GM21529 (cell line): ENCODE data around the gene CLDN2.
"Not testable (repeated sequence)": the region's sequence is repeated elsewhere in the genome, so short reads cannot be mapped to it uniquely, and the experiment has no call there.

Experiments used
- ATAC-seq: cut with Tn5 transposase; IDR thresholded peaks from one replicate; pipeline ENCODE4 v1.9.1; 2021; ENCODE audit not compliant: unreplicated experiment

The CLDN2 gene

DNA sequence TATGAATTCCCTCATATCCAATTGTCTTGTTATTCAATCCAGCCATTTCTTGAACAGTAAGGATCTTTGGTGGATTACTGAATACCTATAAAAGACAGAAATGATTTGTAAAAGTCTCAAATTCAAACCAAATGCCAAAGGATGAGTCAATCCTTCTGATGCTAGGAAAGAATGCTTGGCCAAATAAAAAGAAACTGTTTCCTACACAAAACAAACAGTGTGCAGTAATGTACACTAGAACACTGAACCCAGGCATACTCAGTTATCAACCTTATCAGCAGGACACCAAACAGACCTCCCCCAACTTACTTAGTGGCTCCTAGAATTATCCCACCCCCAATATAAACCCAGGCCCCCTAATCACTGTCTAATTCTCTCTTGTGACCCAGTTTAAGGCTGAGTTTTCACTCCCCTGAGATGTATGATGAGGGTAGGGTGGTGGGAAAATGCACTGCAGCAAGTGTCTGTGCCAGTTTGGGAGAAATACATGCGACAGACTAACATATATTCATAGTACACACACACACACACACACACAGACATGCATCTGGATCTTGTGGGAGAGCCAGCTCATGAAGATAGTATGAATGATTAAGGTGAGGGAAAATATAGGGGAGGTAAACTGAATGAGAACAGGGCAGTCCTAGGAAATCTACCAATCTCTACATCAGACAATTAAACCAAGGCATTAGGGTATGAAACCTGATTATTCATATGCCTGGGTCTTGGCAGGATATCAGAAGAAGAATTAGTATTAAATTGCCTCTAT, 35.0 kb downstream of the CLDN2 start:
- no peak for ATAC-seq

DNA sequence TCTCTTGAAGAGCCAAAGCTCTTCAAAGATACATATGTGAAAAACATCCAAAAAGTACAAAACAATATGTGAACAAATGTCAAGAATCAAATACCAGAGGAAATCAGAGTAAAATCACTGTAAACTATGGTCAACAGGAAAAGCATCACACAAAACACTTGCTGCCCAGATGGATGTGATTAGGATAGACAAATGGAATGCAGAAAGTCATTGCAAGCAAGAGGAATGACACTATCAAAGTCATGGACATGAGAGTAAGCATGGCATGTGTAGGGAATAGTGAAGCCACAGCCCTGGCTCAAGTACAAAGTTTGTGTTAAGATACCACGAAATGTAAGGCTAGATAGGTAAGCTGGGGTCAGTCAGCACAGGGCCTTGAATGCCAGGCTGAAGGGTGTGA, 37.7 kb downstream of the CLDN2 start:
- ATAC-seq: no peak

- no peak for ATAC-seq
These were observed 39.7 kb downstream of the CLDN2 start for GRCh38 chrX:106959901-106960300.

DNA sequence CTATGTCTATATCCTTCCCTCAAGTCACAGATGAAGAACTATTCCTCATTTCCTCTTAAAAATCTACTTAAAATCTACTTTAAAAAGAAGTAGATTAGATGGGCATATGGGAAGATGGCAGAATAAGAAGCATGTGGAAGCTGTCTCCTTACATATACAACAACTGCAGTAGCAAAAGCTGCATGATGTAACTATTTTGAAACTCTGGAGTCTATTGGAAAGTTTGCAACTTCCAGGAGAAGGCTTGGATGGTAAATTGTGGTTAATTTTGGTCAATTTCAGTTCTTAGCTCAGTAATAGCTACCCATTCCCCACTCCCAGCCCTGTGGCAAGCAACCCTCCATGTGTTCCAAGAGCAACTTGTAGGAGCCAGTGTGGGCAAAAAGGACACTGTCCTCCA, 42.9 kb downstream of the CLDN2 start:
- ATAC-seq: no peak

DNA sequence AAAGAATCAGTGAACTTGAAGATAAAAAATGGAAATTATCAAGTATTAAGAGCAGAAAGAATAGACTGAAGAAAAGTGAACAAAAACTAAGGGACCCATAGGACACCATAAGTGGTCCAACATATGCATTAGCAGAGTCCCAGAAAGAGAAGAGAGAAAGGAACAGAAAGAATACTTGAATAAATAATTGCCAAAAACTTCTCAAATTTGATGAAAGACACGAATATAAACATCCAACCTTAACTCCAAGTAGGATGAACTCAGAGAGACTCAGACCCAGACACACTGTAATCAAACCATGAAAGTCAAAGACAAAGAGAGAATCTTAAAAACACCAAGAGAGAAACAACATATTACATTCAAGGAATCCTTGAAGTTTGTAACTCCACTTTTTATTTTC, 44.1 kb downstream of the CLDN2 start:
- no peak for ATAC-seq

DNA sequence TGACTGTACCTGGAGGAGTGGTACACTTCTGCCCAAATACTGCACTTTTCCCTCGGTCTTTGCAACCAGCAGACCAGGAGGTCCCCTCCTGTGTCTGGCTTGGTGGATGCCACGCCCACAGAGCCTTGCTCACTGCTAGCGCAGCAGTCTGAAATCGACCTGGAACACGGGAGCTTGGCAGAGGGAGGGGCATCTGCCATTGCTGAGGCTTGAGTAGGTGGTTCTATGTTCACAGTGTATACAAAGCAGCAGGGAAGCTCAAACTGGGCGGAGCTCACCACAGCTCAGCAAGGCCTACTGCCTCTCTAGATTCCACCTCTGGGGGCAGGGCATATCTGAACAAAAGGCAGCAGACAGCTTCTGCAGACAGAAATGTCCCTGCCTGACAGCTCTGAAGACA, 46.3 kb downstream of the CLDN2 start:
- ATAC-seq: not testable (repeated sequence)

DNA sequence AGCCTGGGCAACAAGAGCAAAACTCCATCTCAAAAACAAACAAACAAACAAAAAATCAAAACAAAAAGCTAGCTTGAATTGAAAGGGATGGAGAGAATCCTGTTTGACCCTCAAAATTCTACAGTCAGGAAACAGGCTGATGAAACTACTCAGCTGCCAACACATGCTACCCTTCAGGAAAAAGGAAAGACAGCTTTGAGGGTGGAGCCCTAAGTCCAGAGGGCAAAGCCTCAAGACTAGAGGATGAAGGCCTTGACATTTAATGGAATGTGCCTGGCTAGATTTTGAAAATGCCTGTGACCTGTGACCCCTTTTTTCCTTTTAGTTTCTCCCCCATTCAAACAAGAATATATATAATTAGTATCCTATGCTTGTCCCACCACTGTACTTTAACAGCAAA, 52.7 kb downstream of the CLDN2 start:
- no peak for ATAC-seq

DNA sequence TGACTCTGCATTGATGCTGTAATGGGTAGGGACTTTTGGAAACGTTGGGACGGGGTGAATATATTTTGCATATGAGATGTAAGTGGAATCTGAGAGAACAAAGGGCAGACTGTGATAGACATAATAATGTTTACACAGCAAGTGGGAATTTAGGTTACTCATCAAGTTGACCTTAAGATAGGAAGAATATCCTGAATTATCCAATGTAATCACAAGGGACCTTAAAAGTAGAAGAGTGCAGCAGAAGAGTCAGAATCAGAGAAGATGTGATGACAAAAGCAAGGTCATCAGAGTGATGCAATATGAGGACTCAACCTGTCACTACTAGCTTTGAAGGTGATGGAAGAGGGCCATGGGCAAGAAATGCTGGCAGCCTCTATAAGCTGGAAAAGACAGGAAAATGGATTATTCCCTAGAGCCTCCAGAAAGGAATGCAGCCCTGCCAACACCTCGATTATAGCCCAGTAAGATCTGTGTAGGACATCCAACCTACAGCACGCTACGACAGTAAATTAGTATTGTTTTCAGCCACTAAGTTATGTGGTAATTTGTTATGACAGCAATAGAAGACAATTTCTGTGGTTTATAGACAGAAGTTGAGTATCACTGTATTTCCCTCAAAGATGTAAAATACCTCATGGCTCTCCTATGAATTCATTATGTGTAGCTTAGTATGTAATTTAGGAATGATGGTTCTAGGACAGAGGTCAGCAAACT, 53.4 kb downstream of the CLDN2 start:
- ATAC-seq: no peak

GRCh38 chrX:106976416-106976815, 56.2 kb downstream of the CLDN2 start:
- no peak for ATAC-seq
